Upper lobe of right lung (tissue), 1 donor: ENCODE results near the gene OR56A5. TPM values are rescaled to one million over a fixed set of nuclear protein-coding genes. Genes with fewer than 3 reads are reported as not detected.

Experiments
- ATAC-seq: fragments of 200-7000 bp; cut with Tn5 transposase; one replicate; pipeline ENCODE4 v1.9.1; 2020; ENCODE audit warnings: mild to moderate bottlenecking, moderate library complexity
- DNase-seq: peaks from one replicate; pipeline ENCODE4 v3.0.0-alpha.2; 2020
- H3K27ac ChIP-seq: fragments of 200-600 bp; one replicate; pipeline ENCODE4 v1.8.0; 2022
- H3K27me3 ChIP-seq: fragments of 200-600 bp; one replicate; pipeline ENCODE4 v1.8.0; 2022; ENCODE audit warnings: mild to moderate bottlenecking
- H3K36me3 ChIP-seq: fragments of 200-600 bp; one replicate; pipeline ENCODE4 v1.8.0; 2022
- H3K4me1 ChIP-seq: fragments of 200-600 bp; one replicate; pipeline ENCODE4 v1.8.0; 2022
- H3K4me3 ChIP-seq: fragments of 200-600 bp; one replicate; pipeline ENCODE4 v1.8.0; 2022; ENCODE audit warnings: mild to moderate bottlenecking
- H3K9me3 ChIP-seq: fragments of 200-600 bp; one replicate; pipeline ENCODE4 v1.8.0; 2022
- CTCF ChIP-seq: fragments of 200-600 bp; IDR thresholded peaks from one replicate; pipeline ENCODE4 v1.8.0; 2022; ENCODE audit warnings: antibody characterized with exemption
- intact Hi-C: fragments of 100-400 bp; cut with DNase I; formaldehyde crosslinking; loops from one replicate; pipeline ENCODE4 v1.11.0; 2022
- total RNA-seq: library from RNA; stranded (reverse); fragmentation: NEBNext Ultra II Directional; extraction: Animal tissue kit (Norgen Biotek cat#: 25700); gene quantifications from one replicate; pipeline ENCODE4 v1.2.1, GENCODE V29; 2021
- donor health status: DM: no; HTN: yes; CAD: no; lungs with severe emphysema.

Gene OR56A5
- total RNA-seq, 1 donor from 2014 or later = not detected

- no peaks in the 10 kb centered on the region for H3K9me3 ChIP-seq
- TF ChIP-seq CTCF = no peak
- H3K27ac ChIP-seq = no peak overlapping the region
- DNase-seq (no peak), ATAC-seq (no peak)
- no peaks in the 10 kb centered on the region for H3K27me3 ChIP-seq
- no peak overlapping the region for H3K4me3 ChIP-seq
- no peaks in the 10 kb centered on the region for H3K4me1 ChIP-seq
- H3K36me3 ChIP-seq = no peaks in the 10 kb centered on the region
- intact Hi-C loops = no loop called here
These were observed 34.0 kb upstream of the OR56A5 start for GRCh38 chr11:6002202-6002699.

GRCh38 chr11:5994791-5995190 lies 26.5 kb upstream of the OR56A5 start:
- Histone ChIP-seq H3K9me3 (no peaks in the 10 kb centered on the region), H3K27me3 (no peaks in the 10 kb centered on the region), H3K27ac (no peak overlapping the region), H3K36me3 (no peaks in the 10 kb centered on the region), H3K4me1 (no peaks in the 10 kb centered on the region), H3K4me3 (no peak overlapping the region)
- DNase-seq (no peak), ATAC-seq (no peak)
- intact Hi-C loops = no loop called here
- no peak for TF ChIP-seq CTCF

- H3K27me3 ChIP-seq = no peaks in the 10 kb centered on the region
- TF ChIP-seq CTCF = peak; percentile 57
- no peaks in the 10 kb centered on the region for H3K36me3 ChIP-seq
- no peak overlapping the region for H3K27ac ChIP-seq
- intact Hi-C loops = no loop called here
- peak; percentile 65 for ATAC-seq
- no peaks in the 10 kb centered on the region for H3K9me3 ChIP-seq
- H3K4me3 ChIP-seq = no peak overlapping the region
- H3K4me1 ChIP-seq = no peaks in the 10 kb centered on the region
- no peak for DNase-seq
These were observed 24.4 kb upstream of the OR56A5 start for GRCh38 chr11:5992604-5993251.

GRCh38 chr11:5992150-5992549 lies 23.9 kb upstream of the OR56A5 start:
- DNase-seq (no peak), ATAC-seq (peak; percentile 21)
- Histone ChIP-seq H3K36me3 (no peaks in the 10 kb centered on the region), H3K27me3 (no peaks in the 10 kb centered on the region), H3K4me1 (no peaks in the 10 kb centered on the region), H3K27ac (no peak overlapping the region), H3K4me3 (no peak overlapping the region), H3K9me3 (no peaks in the 10 kb centered on the region)
- intact Hi-C loops = no loop called here
- no peak for TF ChIP-seq CTCF

GRCh38 chr11:5989203-5989602 lies 20.9 kb upstream of the OR56A5 start:
- Histone ChIP-seq H3K36me3 (no peaks in the 10 kb centered on the region), H3K27ac (no peak overlapping the region), H3K4me1 (no peaks in the 10 kb centered on the region), H3K9me3 (no peaks in the 10 kb centered on the region), H3K27me3 (no peaks in the 10 kb centered on the region), H3K4me3 (no peak overlapping the region)
- intact Hi-C loops = no loop called here
- ATAC-seq (no peak), DNase-seq (no peak)
- no peak for TF ChIP-seq CTCF

GRCh38 chr11:5986885-5987284 lies 18.6 kb upstream of the OR56A5 start, which contains the start of gene OR52L1:
Gene OR52L1, minus strand, starts transcription at chr11:5986985. Its CDS starts 55 bp downstream, at chr11:5986930.
- Histone ChIP-seq H3K36me3 (no peaks in the 10 kb centered on the region), H3K27me3 (no peaks in the 10 kb centered on the region), H3K4me3 (no peak within 1 kb of the TSS), H3K9me3 (no peaks in the 10 kb centered on the region), H3K4me1 (no peaks in the 10 kb centered on the region), H3K27ac (no peak within 1 kb of the TSS)
- no peak for ATAC-seq
- no peak for DNase-seq
- intact Hi-C loops = no loop called here
- no peak for TF ChIP-seq CTCF
